ENCODE measurements around the gene SLC12A7.

SLC12A7 gene

DNA sequence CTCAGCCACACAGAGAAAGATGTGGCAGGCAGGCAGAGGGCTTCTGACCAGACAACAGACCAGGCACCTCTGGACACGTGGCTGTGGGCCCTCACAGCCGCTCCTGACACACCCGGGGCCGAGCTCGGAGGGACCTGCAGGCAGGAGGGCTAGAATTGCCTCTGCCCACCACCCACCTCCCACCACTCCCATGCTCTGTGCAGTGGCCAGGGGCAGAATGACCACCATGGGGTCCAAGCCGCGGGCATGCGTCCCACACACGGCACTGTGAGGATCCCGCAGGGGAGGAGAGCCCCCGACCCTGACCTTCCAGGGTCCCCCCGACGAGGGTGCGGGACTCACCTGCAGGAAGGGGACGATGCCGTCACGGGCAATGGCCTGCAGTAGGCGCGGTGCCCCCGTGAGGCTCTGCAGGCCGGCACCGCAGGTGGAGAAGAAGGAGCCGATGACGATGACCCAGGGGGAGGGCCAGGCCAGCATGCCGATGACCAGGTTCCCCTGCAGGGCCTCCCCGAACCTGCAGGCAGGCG is 34.3 kb downstream of the SLC12A7 start:
- DNase-seq (ENCODE audit: low spot score) = no peak

GRCh38 chr5:1077026-1077425 is 34.8 kb downstream of the SLC12A7 start:
- no peak for DNase-seq (ENCODE audit: low spot score)

GRCh38 chr5:1076406-1076805 is 35.5 kb downstream of the SLC12A7 start:
- DNase-seq (ENCODE audit: low spot score) = no peak

- DNase-seq (ENCODE audit: low spot score) = no peak
Observed at GRCh38 chr5:1075931-1076330, 35.9 kb downstream of the SLC12A7 start.

DNA sequence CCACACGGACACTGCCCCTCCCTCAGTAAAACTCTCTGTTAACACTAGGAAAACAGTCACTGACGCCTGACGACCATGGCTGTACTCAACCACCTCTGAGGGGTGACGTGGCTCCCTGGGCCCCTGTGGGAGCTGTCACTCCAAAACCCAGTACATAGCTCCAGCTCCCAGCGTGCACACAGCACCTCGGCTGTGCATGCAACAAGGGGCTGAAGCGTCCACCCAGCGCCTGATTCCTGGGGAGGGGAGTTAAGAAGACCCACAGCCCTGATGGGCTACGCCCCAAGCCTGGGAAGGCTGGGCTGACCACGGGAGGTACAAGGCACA is 36.3 kb downstream of the SLC12A7 start:
- no peak for DNase-seq (ENCODE audit: low spot score)

DNA sequence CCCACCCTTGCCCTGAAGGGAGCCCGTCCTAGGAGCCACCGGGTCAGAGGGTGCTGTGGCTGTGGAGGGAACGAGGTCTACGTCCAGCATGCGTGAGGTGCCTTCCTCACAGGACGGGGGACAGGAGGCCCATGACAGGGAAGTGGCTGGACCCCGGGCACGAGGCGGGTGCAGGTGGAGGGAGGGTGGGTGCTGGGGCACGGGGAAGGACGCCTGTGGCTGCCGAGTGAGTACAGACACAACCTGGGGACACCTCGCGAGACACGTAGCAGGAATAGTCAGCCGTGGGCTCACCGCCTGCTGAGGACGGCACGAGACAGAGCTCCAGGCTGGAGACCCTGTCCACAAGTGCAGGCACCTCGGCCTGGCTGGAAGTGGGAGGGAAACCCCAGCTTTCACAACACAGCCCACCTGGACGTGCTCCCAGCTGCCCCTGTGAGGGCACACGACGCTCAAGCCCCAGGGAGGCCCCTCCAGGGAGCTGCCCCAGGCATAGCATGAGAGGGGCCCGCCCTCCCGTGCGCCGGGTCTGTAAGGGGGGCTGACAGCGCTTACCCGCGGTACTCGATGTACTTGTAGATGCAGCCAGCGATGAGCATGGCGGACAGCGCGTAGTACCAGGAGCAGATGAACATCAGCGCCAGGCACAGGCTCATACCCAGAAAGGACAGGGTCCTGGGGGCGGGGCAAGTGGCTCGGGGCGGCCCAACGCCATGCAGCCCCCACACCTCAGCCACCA is 36.9 kb downstream of the SLC12A7 start:
- no peak for DNase-seq (ENCODE audit: low spot score)

DNA sequence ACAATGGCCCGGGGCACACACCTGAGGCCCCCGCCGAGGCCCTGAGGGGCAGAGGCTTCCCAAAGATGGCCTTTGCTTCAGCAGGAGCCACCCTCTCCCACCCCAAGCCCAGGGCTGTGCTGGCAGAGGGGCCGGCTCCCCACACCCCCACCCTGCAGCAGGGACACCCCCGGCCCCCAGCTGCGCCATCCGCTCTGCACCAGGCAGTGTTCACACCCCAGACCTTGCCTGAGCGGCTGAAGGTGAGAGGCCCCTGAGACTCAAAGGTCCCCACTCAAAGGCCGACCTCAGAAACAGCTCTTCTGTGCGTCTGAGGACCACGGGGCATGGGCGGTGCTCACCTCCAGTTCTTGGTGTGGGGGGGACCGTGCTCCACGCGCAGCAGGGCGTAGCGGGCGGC is 37.6 kb downstream of the SLC12A7 start:
- no peak for DNase-seq (ENCODE audit: low spot score)

DNA sequence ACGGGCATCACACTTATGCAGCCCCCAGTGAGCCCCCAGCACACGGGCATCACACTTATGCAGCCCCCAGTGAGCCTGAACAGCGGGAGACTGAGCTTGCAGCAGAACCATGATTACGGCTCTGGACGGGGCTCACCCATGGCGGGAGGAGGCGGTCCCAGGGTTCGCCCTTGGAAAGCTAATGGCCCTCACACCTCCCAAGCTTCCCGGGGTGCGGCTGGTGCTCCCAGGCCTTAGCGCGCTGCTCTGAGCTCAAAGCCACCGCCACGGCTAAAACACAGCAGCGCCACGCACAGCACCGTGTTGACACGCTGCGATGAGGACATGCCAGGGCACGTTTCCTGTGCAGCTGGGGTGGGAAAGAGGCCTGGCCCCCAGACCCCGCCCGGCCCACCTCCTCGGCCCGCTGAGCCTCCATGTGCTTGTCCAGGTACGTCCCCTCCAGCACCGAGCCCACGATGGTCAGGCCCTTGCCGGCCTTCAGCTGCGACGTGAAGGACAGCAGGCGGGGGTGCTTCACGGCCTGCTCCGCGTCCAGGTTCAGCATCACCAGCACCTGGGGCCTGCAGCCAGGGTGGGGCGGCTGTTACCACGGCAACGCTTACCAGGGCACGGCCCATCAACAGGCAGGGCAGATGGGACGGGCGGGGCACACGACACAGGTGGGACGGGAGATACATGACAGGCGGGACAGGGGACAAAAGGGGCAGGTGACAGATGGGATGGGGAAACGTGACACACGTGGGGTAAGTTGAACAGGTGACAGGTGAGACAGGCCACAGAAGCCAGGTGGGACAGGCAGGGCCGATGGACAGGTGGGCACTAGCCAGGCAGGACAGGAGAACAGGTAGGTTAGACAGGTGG is 38.4 kb downstream of the SLC12A7 start:
- DNase-seq (ENCODE audit: low spot score) = no peak

- no peak for DNase-seq (ENCODE audit: low spot score)
Observed at GRCh38 chr5:1069720-1070088, 42.2 kb downstream of the SLC12A7 start.

DNA sequence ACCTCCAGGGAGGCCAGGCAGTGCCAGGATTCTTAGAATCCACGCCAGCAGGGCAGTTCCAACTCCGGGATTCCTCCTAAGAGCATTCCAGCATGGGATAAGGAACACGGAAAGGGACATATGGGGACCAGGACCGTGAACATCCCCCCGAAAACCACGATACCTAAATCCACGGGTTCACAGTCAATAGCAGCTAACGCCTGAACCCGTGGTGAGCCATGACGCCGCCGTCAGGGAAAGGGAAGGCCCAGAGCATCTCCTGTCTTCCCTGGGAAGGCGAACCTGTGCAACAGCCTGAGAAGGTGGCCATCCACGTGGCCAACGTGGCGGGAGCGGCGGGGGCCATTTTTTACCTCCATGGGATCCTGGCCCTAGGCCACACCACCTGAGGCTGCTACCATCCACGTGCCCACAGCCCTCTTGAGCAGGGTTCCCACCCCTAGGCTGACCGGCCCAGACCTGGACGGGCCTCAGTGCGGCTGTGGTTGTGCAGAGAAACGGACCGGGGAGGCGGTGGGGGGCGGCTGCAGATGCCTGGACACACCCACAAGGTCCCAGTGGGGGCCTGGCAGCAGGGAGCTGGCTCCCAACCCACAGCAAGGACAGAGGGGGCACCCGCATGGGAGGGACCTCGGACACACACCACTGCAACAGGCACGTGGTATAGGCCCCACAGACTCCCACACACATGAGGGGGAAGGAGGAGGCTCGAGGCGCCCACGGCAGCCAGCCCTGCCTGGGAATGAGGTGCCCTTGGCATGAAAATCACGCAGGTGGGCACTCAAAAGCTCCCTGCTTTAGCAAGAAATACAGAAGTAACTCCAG is 42.8 kb downstream of the SLC12A7 start:
- DNase-seq (ENCODE audit: low spot score) = no peak

DNA sequence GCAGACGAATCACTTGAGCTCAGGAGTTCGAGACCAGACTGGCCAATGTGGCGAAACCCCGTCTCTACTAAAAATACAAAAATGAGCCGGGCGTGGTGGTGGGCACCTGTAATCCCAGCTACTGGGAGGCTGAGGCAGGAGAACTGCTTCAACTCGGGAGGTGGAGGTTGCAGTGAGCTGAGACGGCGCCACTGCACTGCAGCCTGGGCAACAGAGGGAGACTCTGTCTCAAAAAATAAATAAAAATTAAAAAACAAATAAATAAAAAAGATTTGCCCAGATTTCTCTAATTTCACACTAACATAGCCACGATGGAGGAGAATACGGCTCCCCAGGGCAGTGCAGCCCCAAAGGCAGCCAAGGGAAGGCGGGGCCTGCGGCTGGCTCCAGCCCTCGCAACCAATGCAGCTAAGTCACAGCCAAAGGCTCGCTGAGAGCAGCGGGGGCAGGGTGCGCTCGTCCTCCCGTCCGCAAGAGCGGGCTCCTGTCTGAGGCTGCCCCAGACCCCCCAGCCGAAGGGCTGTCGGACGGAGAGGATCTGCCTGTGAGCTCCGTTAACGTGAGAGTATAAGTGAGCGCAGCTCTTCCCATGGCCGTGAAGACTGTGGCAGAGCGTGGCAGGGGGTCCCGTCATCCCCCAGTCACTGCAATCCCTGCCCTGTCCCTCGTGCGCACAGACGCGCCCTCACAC is 43.5 kb downstream of the SLC12A7 start:
- no peak for DNase-seq (ENCODE audit: low spot score)

- DNase-seq (ENCODE audit: low spot score) = no peak
Observed at GRCh38 chr5:1067141-1068121, 44.4 kb downstream of the SLC12A7 start.

- no peak for DNase-seq (ENCODE audit: low spot score)
Observed at GRCh38 chr5:1066676-1067075, 45.2 kb downstream of the SLC12A7 start.

DNA sequence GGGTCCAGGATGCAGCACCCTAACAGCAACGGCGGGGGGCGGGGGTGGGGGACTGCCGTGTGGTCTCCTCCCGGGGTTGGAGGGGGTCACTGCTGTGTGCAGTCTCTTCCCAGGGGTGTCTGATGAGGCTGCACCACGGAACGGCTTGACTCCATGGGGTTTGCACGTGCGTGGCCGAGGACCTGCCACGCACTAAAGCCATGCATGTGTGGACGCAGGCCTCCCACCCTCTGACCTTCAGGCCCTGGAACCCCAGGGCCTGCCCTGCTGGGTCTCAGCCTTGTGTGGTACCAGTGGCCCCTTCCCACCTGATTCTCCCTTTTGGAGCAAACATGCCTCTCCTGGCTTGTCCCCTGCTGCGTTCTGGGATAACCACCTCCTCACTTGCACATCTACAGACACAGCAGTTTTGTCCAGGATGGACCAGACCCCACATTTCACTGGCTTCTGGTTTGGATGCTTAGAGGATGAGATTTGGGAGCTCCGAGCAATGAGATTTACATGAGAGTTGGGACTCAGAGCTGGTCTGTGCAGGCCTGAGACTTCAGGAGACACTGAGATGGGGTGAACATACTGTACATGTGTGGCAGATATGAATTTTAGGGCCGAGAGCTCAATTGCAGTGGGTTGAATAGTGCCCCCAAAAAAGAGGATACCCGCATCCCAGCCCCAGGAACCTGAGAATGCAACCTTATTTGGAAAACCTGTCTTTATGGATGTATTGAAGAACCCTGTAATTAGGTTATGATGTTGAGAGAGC is 45.8 kb downstream of the SLC12A7 start:
- DNase-seq (ENCODE audit: low spot score) = no peak

DNA sequence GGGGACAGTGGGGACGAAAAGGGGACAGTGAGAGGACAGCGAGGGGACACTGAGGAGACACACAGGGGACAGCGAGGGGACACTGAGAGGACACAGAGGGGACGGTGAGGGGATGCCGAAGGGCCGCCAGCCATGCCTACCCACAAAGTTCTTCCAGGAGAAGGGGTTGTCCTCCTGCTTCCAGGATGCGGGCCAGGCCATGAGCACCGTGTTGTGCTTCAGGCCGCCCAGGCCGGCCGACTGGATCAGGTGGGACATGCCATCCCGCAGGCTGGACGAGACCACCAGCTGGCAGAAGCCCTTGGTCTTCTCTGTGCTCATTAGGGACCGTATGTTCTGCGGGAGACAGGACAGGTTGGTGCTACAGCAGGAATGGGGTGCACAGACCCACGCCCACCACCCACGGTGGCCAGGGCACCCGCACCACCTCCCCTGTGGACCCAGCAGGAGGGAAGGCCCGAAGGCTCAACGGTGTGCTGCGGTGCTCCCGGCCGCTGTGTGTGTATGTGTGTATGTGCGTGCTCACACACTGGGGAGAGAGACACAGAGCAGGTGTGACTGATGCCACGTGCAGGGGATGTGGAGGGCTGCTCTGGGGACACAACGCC is 46.6 kb downstream of the SLC12A7 start:
- DNase-seq (ENCODE audit: low spot score) = no peak

GRCh38 chr5:1064383-1065142 is 47.3 kb downstream of the SLC12A7 start:
- no peak for DNase-seq (ENCODE audit: low spot score)

DNA sequence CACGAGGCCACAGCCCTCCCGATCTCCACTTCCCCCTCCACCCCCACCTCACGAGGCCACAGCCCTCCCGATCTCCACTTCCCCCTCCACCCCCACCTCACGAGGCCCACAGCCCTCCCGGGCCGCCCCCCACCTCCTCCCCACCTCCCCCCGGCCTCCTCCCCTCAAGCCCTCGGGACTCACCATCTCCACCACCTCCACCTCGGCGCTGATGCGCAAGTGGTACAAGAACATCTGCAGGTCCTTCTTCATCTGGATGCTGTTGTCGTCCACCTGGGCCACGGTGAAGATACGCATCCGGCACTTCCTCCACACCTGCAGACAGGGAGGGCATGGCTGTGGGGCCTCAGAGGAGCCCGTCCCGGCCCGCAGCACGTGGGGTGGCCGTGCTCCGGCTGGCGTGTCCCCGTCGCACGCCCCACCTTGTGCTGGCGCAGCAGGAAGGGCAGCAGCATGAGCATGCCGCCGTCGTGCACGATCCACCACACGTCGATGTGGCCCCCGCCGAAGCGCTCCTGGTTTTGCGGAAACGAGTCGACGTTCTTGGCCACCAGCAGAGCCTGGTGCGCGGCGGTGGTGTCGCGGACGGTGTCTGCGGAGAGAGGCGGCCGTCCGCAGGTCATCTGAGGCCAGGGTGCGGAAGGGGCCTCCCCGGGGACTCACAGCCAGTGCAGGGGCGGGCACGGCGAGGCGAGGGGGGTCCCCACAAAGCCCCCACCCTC is 48.0 kb downstream of the SLC12A7 start:
- no peak for DNase-seq (ENCODE audit: low spot score)

Data from kidney capillary endothelial cell (primary cell).